ENCODE measurements around the gene ARMC7. TPM values are rescaled to one million over a fixed set of nuclear protein-coding genes. Genes with fewer than 3 reads are reported as not detected.

The ARMC7 gene
- total RNA-seq, 1 donor from 2014 or later = 12.8 TPM

GRCh38 chr17:75147878-75148546 is 38.2 kb downstream of the ARMC7 start:
- H3K36me3 ChIP-seq = peaks cover 0 to 45% of the 10 kb centered on the region in 2 donors
- intact Hi-C loops (cut with DNase I) = no loop called here
- no peak for TF ChIP-seq CTCF (IDR thresholded peaks at IDR 0.05)

GRCh38 chr17:75151930-75152329 is 42.2 kb downstream of the ARMC7 start:
- Histone ChIP-seq H3K27me3 (no peaks in the 10 kb centered on the region), H3K9me3 (no peaks in the 10 kb centered on the region), H3K36me3 (peaks cover 0 to 15% of the 10 kb centered on the region in 2 donors), H3K4me3 (no peak overlapping the region), H3K27ac (no peak overlapping the region), H3K4me1 (peaks cover 28% of the 10 kb centered on the region)
- intact Hi-C loops (cut with DNase I) = no loop called here
- no peak for DNase-seq (ENCODE audit: extremely low spot score in 2 of 2)
- no peak for TF ChIP-seq POLR2A (IDR thresholded peaks at IDR 0.05)
- no peak for TF ChIP-seq POLR2AphosphoS5 (IDR thresholded peaks at IDR 0.05; ENCODE audit: insufficient read depth in 1 of 2, low read depth in 1 of 2)
- no peak for TF ChIP-seq CTCF (IDR thresholded peaks at IDR 0.05)

More at GRCh38 chr17:75147878-75148546, 38.2 kb downstream of the ARMC7 start:
- DNase-seq (ENCODE audit: extremely low spot score in 2 of 2) = no peak
- H3K9me3 ChIP-seq = no peaks in the 10 kb centered on the region
- H3K27me3 ChIP-seq = no peaks in the 10 kb centered on the region
- no peak overlapping the region for H3K27ac ChIP-seq
- peaks cover 10% of the 10 kb centered on the region for H3K4me1 ChIP-seq
- no peak overlapping the region for H3K4me3 ChIP-seq

GRCh38 chr17:75152523-75152921 is 42.8 kb downstream of the ARMC7 start:
- DNase-seq (ENCODE audit: extremely low spot score in 2 of 2) = no peak
- H3K4me3 ChIP-seq = peak overlapping the region in 1 of 2 donors; percentile 85
- H3K36me3 ChIP-seq = peaks cover 0 to 9% of the 10 kb centered on the region in 2 donors
- H3K27me3 ChIP-seq = no peaks in the 10 kb centered on the region
- no peaks in the 10 kb centered on the region for H3K9me3 ChIP-seq
- TF ChIP-seq POLR2A (IDR thresholded peaks at IDR 0.05) (no peak), POLR2AphosphoS5 (IDR thresholded peaks at IDR 0.05; ENCODE audit: insufficient read depth in 1 of 2, low read depth in 1 of 2) (no peak), CTCF (IDR thresholded peaks at IDR 0.05) (no peak)
- H3K27ac ChIP-seq = no peak overlapping the region
- intact Hi-C loops (cut with DNase I) = no loop called here
- H3K4me1 ChIP-seq = peaks cover 28% of the 10 kb centered on the region

GRCh38 chr17:75152922-75153779 is 43.4 kb downstream of the ARMC7 start:
- no peaks in the 10 kb centered on the region for H3K27me3 ChIP-seq
- intact Hi-C loops (cut with DNase I) = no loop called here
- no peaks in the 10 kb centered on the region for H3K9me3 ChIP-seq
- no peak for DNase-seq (ENCODE audit: extremely low spot score in 2 of 2)
- H3K36me3 ChIP-seq = peaks cover 0 to 3% of the 10 kb centered on the region in 2 donors
- TF ChIP-seq POLR2AphosphoS5 (IDR thresholded peaks at IDR 0.05; ENCODE audit: insufficient read depth in 1 of 2, low read depth in 1 of 2) = no peak
- TF ChIP-seq CTCF (IDR thresholded peaks at IDR 0.05) = no peak
- no peak for TF ChIP-seq POLR2A (IDR thresholded peaks at IDR 0.05)
- peaks cover 28% of the 10 kb centered on the region for H3K4me1 ChIP-seq
- H3K27ac ChIP-seq = peak overlapping the region; percentile 30
- H3K4me3 ChIP-seq = peak overlapping the region; percentile 85 to 94

GRCh38 chr17:75153780-75154194 is 44.0 kb downstream of the ARMC7 start:
- peak overlapping the region; percentile 85 to 94 for H3K4me3 ChIP-seq
- H3K36me3 ChIP-seq = no peaks in the 10 kb centered on the region
- H3K9me3 ChIP-seq = no peaks in the 10 kb centered on the region
- intact Hi-C loops (cut with DNase I) = no loop called here
- DNase-seq (ENCODE audit: extremely low spot score in 2 of 2) = peak in 1 of 2 donors; percentile 85
- H3K27me3 ChIP-seq = no peaks in the 10 kb centered on the region
- no peak for TF ChIP-seq CTCF (IDR thresholded peaks at IDR 0.05)
- no peak for TF ChIP-seq POLR2A (IDR thresholded peaks at IDR 0.05)
- no peak for TF ChIP-seq POLR2AphosphoS5 (IDR thresholded peaks at IDR 0.05; ENCODE audit: insufficient read depth in 1 of 2, low read depth in 1 of 2)
- H3K4me1 ChIP-seq = peaks cover 28% of the 10 kb centered on the region
- peak overlapping the region; percentile 30 for H3K27ac ChIP-seq
